Choroid plexus epithelial cell (primary cell): ENCODE measurements around the gene SEC31A.

ENCODE experiments used
- DNase-seq: peaks from one replicate; pipeline ENCODE4 v3.0.0-alpha.2; 2010; ENCODE audit warnings: low read depth
- H3K4me3 ChIP-seq: 2 replicates; pipeline ENCODE4 v1.5.1; 2011; ENCODE audit warnings: low read depth, mild to moderate bottlenecking, control low read depth, low read length, moderate library complexity
- CTCF ChIP-seq: conservative IDR thresholded peaks from 2 replicates; pipeline ENCODE4 v1.5.1; 2011; ENCODE audit warnings: low read depth, mild to moderate bottlenecking, control low read depth, inconsistent platforms, low read length, moderate library complexity

The SEC31A gene

GRCh38 chr4:82900411-82901182 is 9.6 kb upstream of the SEC31A start, which contains the start of gene THAP9:
Gene THAP9 (plus strand): TSS chr4:82900735. CDS start chr4:82900803, 68 bp downstream.
- DNase-seq = peak; percentile 100
- TF ChIP-seq CTCF = no peak
- peak within 1 kb of the TSS; percentile 85 for H3K4me3 ChIP-seq

- DNase-seq = peak; percentile 55
- peak overlapping the region; percentile 85 for H3K4me3 ChIP-seq
- TF ChIP-seq CTCF = no peak
Observed at GRCh38 chr4:82900066-82900410, 9.1 kb upstream of the SEC31A start.

- TF ChIP-seq CTCF = no peak
- DNase-seq = peak; percentile 36
- peak overlapping the region; percentile 85 for H3K4me3 ChIP-seq
Observed at GRCh38 chr4:82899374-82900065, 8.6 kb upstream of the SEC31A start.

GRCh38 chr4:82898322-82899243 is 7.6 kb upstream of the SEC31A start:
- H3K4me3 ChIP-seq = peak overlapping the region; percentile 85
- peak; percentile 49 for TF ChIP-seq CTCF
- DNase-seq = peak; percentile 91

- no peak for DNase-seq
- TF ChIP-seq CTCF = no peak
- H3K4me3 ChIP-seq = no peak overlapping the region
Observed at GRCh38 chr4:82896755-82897154, 5.8 kb upstream of the SEC31A start.

GRCh38 chr4:82893942-82894341 is 3.0 kb upstream of the SEC31A start:
- H3K4me3 ChIP-seq = no peak overlapping the region
- peak; percentile 34 for DNase-seq
- no peak for TF ChIP-seq CTCF
